Measurements from ENCODE around the gene ITGB3BP. TPM values are rescaled to one million over a fixed set of nuclear protein-coding genes. Genes with fewer than 3 reads are reported as not detected.
"Not testable (repeated sequence)": the region's sequence is repeated elsewhere in the genome, so short reads cannot be mapped to it uniquely, and the experiment has no call there.

Gene ITGB3BP
- total RNA-seq, 1 donor from 2014 or later, result 9.7 TPM

GRCh38 chr1:63501256-63501655 lies 21.8 kb downstream of the ITGB3BP start:
- no peak for DNase-seq

GRCh38 chr1:63498106-63498505 lies 24.9 kb downstream of the ITGB3BP start:
- no peak for DNase-seq

DNA sequence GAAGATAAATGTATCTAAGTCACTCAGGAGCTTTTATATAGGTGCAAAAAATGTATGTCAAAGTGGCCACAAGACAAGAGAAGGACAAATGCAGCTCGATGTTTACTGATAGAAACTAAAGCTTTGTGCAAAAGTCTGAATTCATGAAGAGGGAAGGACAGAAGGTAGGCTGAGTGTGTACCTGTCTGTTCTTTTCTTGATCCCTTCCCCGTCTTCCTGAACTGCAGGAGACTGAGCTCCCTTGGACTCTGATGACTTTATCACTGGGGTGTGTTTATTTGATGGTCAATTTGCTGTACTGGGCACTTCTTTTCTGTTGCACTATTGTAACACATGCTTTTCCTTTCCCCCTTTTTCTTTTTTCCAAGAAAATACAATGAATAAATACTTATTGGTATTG lies 25.4 kb downstream of the ITGB3BP start:
- no peak for DNase-seq

DNA sequence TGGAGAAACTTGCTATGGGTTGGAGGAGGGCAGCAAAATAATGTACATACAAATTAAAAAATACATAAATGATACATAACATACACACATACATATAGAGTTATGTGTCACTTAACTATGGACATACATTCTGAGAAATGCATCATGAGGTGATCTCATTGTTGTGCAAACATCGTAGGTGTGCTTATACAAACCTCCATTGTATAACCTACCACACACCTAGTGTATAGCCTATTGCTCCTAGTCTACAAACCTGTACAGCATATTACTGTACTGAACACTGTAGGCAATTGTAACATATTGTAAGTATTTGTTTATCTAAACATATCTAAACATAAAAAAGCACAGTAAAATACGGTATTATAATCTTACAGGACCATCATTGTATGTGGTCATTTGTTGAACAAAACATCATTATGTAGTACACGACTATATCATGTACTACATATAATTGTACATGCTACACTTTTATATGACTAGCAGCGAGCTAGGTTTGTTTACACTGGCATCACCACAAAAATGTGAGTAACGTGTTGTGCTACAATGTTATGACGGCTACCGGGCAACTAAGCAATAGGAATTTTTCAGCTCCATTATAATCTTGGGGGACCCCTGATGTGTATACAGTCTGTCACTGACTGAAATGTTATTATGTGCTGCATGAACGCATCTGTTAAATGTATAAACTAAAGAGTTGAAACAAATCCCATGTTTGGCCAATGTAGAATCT lies 35.5 kb downstream of the ITGB3BP start:
- no peak for DNase-seq

GRCh38 chr1:63486629-63487028 lies 36.4 kb downstream of the ITGB3BP start:
- no peak for DNase-seq

- no peak for DNase-seq
Observed at GRCh38 chr1:63480057-63480456, 43.0 kb downstream of the ITGB3BP start.

- DNase-seq, result no peak
Observed at GRCh38 chr1:63475761-63476160, 47.3 kb downstream of the ITGB3BP start.

DNA sequence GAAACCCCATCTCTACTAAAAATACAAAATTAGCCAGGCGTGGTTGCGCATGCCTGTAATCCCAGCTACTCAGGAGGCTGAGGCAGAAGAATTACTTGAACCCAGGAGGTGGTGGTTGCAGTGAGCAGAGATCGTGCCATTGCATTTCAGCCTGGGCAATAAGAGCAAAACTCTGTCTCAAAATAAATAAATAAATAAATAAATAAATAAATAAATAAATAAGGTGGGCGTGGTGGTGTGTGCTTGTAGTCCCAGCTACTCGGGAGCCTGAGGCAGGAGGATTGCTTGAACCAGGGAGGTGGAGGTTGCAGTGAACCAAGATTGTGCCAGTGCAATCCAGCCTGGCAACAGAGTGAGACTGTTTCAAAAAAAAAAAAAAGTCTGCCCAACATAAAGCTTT lies 54.3 kb downstream of the ITGB3BP start:
- DNase-seq, result not testable (repeated sequence)

DNA sequence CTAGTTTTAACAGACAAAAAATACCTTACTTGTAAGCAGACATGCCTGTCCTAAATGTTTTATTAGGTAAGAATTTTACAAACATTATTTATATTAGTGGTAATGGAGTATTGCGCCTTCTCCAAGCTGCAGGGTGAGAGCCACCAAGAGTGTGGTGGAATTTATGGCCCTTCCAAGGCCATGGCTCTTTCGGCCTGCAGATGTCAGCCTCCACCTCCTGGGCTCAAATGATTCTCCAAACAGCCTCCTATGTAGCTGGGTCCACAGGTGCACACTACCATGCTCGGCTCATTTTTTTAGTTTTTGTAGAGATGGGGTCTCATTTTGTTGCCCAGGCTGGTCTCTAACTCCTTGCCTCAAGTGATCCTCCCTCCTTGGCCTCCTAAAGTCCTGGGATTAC lies 56.3 kb downstream of the ITGB3BP start:
- DNase-seq, result no peak

DNA sequence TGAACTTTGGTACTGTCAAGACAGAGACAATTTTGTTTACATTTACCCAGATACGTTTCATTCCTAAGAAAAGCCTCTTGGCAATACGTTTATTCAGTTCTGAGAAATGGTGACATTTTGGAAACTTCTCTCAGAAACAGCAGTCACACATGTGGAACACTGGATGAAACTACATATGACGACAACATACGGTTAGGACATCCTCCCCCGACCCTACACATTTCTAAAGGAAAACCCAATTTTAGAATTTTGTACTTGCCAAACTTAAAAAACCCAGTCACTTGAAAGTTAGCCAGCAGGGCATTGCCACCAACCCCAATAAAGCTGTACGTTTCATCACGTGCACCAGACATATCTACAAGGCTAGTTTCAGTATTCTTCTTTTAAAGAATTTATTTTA lies 56.8 kb downstream of the ITGB3BP start:
- no peak for DNase-seq

DNA sequence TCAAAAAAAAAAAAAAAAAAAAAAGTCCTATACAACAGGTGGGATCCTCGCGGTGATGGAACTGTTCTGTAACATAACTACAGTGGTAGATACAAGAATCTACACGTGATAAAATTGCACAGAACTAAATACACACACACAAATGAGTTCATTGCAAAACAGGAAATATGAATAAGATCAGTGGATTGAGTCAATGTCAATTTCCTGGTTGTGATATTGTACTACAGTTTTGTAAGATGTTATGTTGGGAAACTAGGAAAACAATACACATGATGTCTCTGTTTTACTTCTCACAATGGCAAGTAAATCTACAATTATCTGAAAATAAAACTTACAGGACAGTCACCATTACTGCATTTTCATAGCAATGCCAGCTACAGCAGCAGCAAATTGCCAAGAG lies 59.8 kb downstream of the ITGB3BP start:
- peak; percentile 86 for DNase-seq

- DNase-seq, result no peak
Observed at GRCh38 chr1:63461661-63462230, 61.3 kb downstream of the ITGB3BP start.

DNA sequence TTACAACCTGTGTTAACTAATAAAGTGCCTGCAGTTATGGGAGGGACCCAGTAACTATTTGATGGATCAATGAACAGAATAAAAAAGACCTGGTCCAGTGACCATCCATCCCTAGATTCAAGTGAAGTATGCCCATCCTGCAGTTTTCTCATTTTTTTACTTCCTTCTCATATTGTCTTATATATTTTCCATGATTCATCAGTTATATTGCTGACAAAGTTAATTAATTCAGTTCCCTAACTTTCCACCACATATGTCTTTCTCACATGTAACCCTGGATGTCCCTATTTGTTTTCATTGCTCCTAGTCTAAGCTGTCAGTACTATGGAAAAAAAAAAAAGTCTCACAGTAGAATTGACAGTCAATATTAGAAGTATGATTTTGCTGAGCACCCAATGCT lies 64.3 kb downstream of the ITGB3BP start:
- DNase-seq, result no peak

- peak; percentile 19 for DNase-seq
Observed at GRCh38 chr1:63454269-63454668, 68.8 kb downstream of the ITGB3BP start.

- no peak for DNase-seq
Observed at GRCh38 chr1:63453232-63453631, 69.8 kb downstream of the ITGB3BP start.

DNA sequence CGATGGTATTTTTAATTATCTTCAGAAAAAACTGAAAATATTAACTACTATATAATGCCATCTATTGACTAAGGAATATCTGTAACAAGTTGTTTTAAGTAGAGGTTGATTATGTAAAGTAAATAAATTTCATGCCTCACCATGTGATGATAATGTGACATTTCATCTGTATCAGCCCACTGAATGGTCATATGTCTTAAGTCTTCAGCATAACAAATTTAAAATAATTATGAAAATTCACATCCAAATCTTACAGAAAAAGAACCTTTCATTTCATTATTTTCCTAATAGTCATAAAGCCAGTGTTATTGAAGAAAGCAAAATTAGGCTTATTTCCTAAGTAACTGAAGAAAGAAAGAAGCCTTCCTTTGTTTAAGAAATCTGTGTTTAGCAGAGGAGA lies 72.6 kb downstream of the ITGB3BP start:
- no peak for DNase-seq

GRCh38 chr1:63448731-63449246 lies 74.2 kb downstream of the ITGB3BP start:
- no peak for DNase-seq

DNA sequence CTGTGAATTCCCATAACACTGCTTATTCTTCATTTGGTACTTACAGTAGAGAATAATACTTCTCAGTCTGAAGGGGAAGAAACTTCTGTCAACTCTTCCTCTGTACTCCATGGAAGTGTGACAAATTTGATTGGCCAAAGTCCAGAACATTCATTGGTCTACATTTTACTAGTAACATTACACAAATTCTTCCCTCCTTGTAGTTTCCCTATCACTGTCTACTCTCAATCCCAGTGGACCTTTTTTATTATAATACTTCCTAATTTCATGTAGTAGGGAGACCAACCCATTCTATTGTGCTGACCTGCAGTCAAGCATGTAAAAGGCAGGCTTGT lies 80.9 kb downstream of the ITGB3BP start:
- DNase-seq, result peak; percentile 10

GRCh38 chr1:63435161-63435560 lies 87.9 kb downstream of the ITGB3BP start:
- DNase-seq, result no peak

- DNase-seq, result no peak
Observed at GRCh38 chr1:63429281-63429680, 93.7 kb downstream of the ITGB3BP start.

- DNase-seq, result peak; percentile 43
Observed at GRCh38 chr1:63428815-63429214, 94.2 kb downstream of the ITGB3BP start.

GRCh38 chr1:63423649-63424048 lies 99.4 kb downstream of the ITGB3BP start:
- DNase-seq, result no peak

- DNase-seq, result not testable (repeated sequence)
Observed at GRCh38 chr1:63420746-63421145, 102.3 kb downstream of the ITGB3BP start.

DNA sequence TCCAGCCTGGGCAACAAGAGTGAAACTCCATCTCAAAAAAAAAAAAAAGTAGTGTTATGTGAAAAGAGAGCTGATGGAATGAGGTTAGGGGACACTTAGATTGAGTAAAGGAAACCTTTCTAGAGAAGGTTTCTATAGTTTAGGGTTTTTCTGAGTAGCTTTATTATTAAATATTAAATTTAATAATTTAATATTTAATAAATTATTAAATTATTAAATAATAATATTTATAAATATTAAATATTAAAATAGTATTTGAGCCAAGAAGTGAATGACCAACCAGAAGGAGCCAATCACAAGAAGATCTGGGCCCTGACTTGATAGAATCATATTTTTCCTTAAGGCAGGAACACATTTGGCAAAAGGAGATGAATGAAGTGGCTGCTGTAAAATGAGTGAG lies 104.9 kb downstream of the ITGB3BP start:
- DNase-seq, result no peak

Data from dermis blood vessel endothelial cell (primary cell).